B cell (primary cell): ENCODE data around the gene THSD4. TPM values are rescaled to one million over a fixed set of nuclear protein-coding genes. Genes with fewer than 3 reads are reported as not detected.

Source experiments
- ATAC-seq: fragments of 200-7000 bp; cut with Tn5 transposase; one replicate; pipeline ENCODE4 v1.10.0; 2021; ENCODE audit warnings: low read depth, mild to moderate bottlenecking, moderate number of reproducible peaks, moderate library complexity
- CTCF ChIA-PET: fragments of 350-600 bp; sonication (Branson Sonifier 250); formaldehyde crosslinking; loops from one replicate; lab custom pipeline; 2021; ENCODE audit warnings: antibody characterized with exemption, inconsistent platforms; lab: Charles Lee
- POLR2A ChIA-PET: fragments of 350-600 bp; sonication (Branson Sonifier 250); formaldehyde crosslinking; loops from one replicate; lab custom pipeline; 2021; ENCODE audit warnings: antibody characterized with exemption; lab: Charles Lee
- DNase-seq: peaks from one replicate; pipeline ENCODE4 v3.0.0; 2013
- H2AFZ ChIP-seq: 2 replicates; pipeline ENCODE4 v1.6.1; 2012; ENCODE audit warnings: mild to moderate bottlenecking, low read depth, low read length; ENCODE audit not compliant: insufficient read depth, poor library complexity, severe bottlenecking
- H3K27ac ChIP-seq, 2 donors: 1 replicate in 1 of 2; 2 replicates in 1 of 2; pipeline ENCODE4 v1.5.1; 2012 to 2013; ENCODE audit warnings: low read length in 2 of 2, mild to moderate bottlenecking in 2 of 2, moderate library complexity in 1 of 2
- H3K27me3 ChIP-seq, 4 experiments: fragments of 200-600 bp in 1 of 4; sonication (generic) in 1 of 4; replicated peaks in 1 of 4; 1 replicate in 2 of 4; 2 replicates in 2 of 4; pipeline versions ENCODE4 v1.6.1 to v1.7.0; 2013 to 2016; ENCODE audit warnings: low read length in 3 of 4, mild to moderate bottlenecking in 2 of 4, mixed read lengths in 1 of 4, moderate library complexity in 1 of 4; ENCODE audit not compliant: insufficient read depth in 4 of 4, control insufficient read depth in 3 of 4; ENCODE audit errors: control extremely low read depth in 1 of 4
- H3K36me3 ChIP-seq, 2 experiments: replicated peaks in 1 of 2; 1 replicate in 1 of 2; 2 replicates in 1 of 2; pipeline versions ENCODE4 v1.6.1 to v1.7.1; 2013; ENCODE audit warnings: low read length in 1 of 2; ENCODE audit not compliant: insufficient read depth in 2 of 2, control insufficient read depth in 1 of 2; ENCODE audit errors: control extremely low read depth in 1 of 2, extremely low read depth in 1 of 2
- H3K4me1 ChIP-seq, 2 donors: fragments of 200-600 bp in 1 of 2; sonication (generic) in 1 of 2; 1 replicate in 1 of 2; 2 replicates in 1 of 2; pipeline versions ENCODE4 v1.5.1 to v1.6.1; 2013 to 2017; ENCODE audit warnings: low read length in 2 of 2; ENCODE audit not compliant: control insufficient read depth in 2 of 2, insufficient read depth in 2 of 2
- H3K4me2 ChIP-seq: replicated peaks from 2 replicates; pipeline ENCODE3; 2012; ENCODE audit warnings: mild to moderate bottlenecking, low read depth, low read length; ENCODE audit not compliant: poor library complexity, severe bottlenecking
- H3K4me3 ChIP-seq, 5 experiments: fragments of 200-600 bp in 1 of 5; sonication (generic) in 1 of 5; 1 replicate in 3 of 5; 2 replicates in 2 of 5; pipeline versions ENCODE4 v1.5.1 to v1.7.0; 2011 to 2016; ENCODE audit warnings: low read length in 4 of 5, mild to moderate bottlenecking in 4 of 5, low read depth in 2 of 5, control low read depth in 1 of 5, moderate library complexity in 1 of 5; ENCODE audit not compliant: insufficient read depth in 1 of 5; ENCODE audit errors: control extremely low read depth in 1 of 5, extremely low read depth in 1 of 5
- H3K79me2 ChIP-seq: fragments of 200-600 bp; sonication (generic); one replicate; pipeline ENCODE4 v1.6.0; 2016; ENCODE audit warnings: low read length; ENCODE audit not compliant: control insufficient read depth, insufficient read depth
- H3K9ac ChIP-seq: fragments of 200-600 bp; sonication (generic); 2 replicates; pipeline ENCODE4 v1.6.1; 2017; ENCODE audit warnings: mild to moderate bottlenecking, low read length, moderate library complexity
- H3K9me3 ChIP-seq, 3 donors: one replicate each; pipeline versions ENCODE4 v1.6.1 to v1.7.1; 2013; ENCODE audit warnings: low read length in 2 of 3; ENCODE audit not compliant: control insufficient read depth in 2 of 3, insufficient read depth in 1 of 3; ENCODE audit errors: control extremely low read depth in 1 of 3
- H4K20me1 ChIP-seq: 2 replicates; pipeline ENCODE4 v1.6.0; 2012; ENCODE audit warnings: mild to moderate bottlenecking, low read length; ENCODE audit not compliant: insufficient read depth, control insufficient read depth, poor library complexity, severe bottlenecking
- H3K27ac Mint-ChIP-seq: one replicate; pipeline ENCODE4 v1.8.0; 2021; ENCODE audit warnings: mixed read lengths
- H3K27me3 Mint-ChIP-seq: one replicate; pipeline ENCODE4 v1.8.0; 2021; ENCODE audit warnings: mixed read lengths
- H3K4me1 Mint-ChIP-seq: one replicate; pipeline ENCODE4 v1.8.0; 2021; ENCODE audit warnings: mixed read lengths
- H3K4me3 Mint-ChIP-seq: one replicate; pipeline ENCODE4 v1.8.0; 2021; ENCODE audit warnings: mixed read lengths
- H3K9me3 Mint-ChIP-seq: one replicate; pipeline ENCODE4 v1.8.0; 2022; ENCODE audit warnings: mixed read lengths; ENCODE audit not compliant: insufficient read depth
- EZH2 ChIP-seq: IDR thresholded peaks from 2 replicates; pipeline ENCODE4 v1.6.1; 2012; ENCODE audit warnings: borderline replicate concordance, low read depth, mild to moderate bottlenecking, moderate library complexity, low read length; ENCODE audit not compliant: insufficient read depth, poor library complexity, severe bottlenecking
- WGBS: methylation state at CpG from one replicate; pipeline ENCODE4 v1.1.5; 2013; ENCODE audit warnings: missing lambda C conversion rate; ENCODE audit not compliant: insufficient coverage; 5-methylcytosine and 5-hydroxymethylcytosine counted together
- intact Hi-C: fragments of 100-400 bp; cut with micrococcal nuclease; formaldehyde crosslinking; loops from one replicate; pipeline ENCODE4 v1.10.0; 2022
- polyA plus RNA-seq: library from polyadenylated mRNA; depleted of rRNA; stranded (reverse); fragments of >200 nt; gene quantifications from 2 replicates; pipeline ENCODE4 v1.2.3, GENCODE V29; 2012
- total RNA-seq, 2 donors: library from RNA; stranded (reverse); fragments of 120-200 nt in 1 of 2; gene quantifications; 1 replicate in 1 of 2; 2 replicates in 1 of 2; pipeline versions ENCODE4 v1.2.3 to v1.2.4, GENCODE V29; 2013 to 2022
- TF ChIP-seq, protein P1 (sequence below): fragments of 200-600 bp; IDR thresholded peaks from one replicate; pipeline ENCODE4 v1.8.0; 2022; ENCODE audit warnings: antibody characterized with exemption, mild to moderate bottlenecking

Gene THSD4
- total and polyA plus RNA-seq, 2 donors (not counting 1 experiment from before 2014, with no cell fraction given) = not detected

- no peak for DNase-seq
These were observed 483.5 kb downstream of the THSD4 start for GRCh38 chr15:71598741-71599140.

DNA sequence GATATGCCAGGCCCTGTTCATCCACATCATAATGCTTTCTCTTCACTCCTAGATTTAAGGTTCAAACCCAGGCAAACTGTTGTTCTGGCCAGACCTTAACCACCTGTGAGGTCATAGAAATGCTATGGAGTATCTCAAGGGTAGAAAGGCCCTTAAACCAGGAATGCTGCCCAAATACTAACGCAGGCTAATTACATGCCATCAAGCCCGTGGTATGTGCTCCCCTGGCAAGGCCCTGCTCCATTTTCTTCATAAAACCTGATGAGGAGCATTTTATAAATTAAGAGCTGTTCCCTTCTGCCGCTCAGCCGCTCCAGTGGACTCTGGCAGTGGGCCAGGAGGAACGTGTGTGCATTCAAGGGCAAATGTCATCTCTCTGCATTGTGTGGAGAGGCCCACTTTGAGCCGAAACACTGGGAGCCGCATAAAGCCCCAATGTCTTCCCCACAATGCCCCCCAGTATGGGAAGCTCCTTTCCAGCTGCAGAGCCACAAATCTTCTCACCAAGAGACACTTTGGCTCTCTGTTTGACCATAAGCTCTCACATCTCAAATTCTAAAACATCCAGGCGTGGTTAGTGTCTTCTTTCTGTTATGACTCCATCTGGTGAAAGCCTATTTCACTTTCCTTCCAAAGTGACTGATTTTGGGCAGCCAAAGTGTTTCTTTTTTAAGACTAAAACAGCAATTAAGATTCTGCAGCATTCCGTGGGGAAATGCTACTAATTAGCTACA, 484.3 kb downstream of the THSD4 start:
- POLR2A ChIA-PET = no interaction called here
- no peaks in the 10 kb centered on the region for H3K4me1 Mint-ChIP-seq
- no peak overlapping the region for H3K9ac ChIP-seq
- H3K9me3 Mint-ChIP-seq = peaks cover 2% of the 10 kb centered on the region
- 85% methylated on average over 8 of the region's 9 CpGs for WGBS
- no peaks in the 10 kb centered on the region for H3K36me3 ChIP-seq
- H2AFZ ChIP-seq = no peak overlapping the region
- peaks cover 0 to 2% (median 0%) of the 10 kb centered on the region in 4 experiments for H3K27me3 ChIP-seq
- no peak overlapping the region for H3K27ac Mint-ChIP-seq
- no peak overlapping the region for H3K27ac ChIP-seq
- no peaks in the 10 kb centered on the region for H3K4me1 ChIP-seq
- H3K27me3 Mint-ChIP-seq = peaks cover 9% of the 10 kb centered on the region
- H3K4me3 ChIP-seq = no peak overlapping the region
- intact Hi-C loops = no loop called here
- no peak overlapping the region for H3K4me2 ChIP-seq
- H4K20me1 ChIP-seq = no peaks in the 10 kb centered on the region
- ATAC-seq (no peak), DNase-seq (no peak)
- no peak for TF ChIP-seq EZH2
- TF ChIP-seq, protein P1, sequence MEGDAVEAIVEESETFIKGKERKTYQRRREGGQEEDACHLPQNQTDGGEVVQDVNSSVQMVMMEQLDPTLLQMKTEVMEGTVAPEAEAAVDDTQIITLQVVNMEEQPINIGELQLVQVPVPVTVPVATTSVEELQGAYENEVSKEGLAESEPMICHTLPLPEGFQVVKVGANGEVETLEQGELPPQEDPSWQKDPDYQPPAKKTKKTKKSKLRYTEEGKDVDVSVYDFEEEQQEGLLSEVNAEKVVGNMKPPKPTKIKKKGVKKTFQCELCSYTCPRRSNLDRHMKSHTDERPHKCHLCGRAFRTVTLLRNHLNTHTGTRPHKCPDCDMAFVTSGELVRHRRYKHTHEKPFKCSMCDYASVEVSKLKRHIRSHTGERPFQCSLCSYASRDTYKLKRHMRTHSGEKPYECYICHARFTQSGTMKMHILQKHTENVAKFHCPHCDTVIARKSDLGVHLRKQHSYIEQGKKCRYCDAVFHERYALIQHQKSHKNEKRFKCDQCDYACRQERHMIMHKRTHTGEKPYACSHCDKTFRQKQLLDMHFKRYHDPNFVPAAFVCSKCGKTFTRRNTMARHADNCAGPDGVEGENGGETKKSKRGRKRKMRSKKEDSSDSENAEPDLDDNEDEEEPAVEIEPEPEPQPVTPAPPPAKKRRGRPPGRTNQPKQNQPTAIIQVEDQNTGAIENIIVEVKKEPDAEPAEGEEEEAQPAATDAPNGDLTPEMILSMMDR = no peak
- CTCF ChIA-PET = no interaction called here
- H3K9me3 ChIP-seq = peaks cover 0 to 7% (median 0%) of the 10 kb centered on the region in 3 donors
- no peaks in the 10 kb centered on the region for H3K79me2 ChIP-seq
- no peak overlapping the region for H3K4me3 Mint-ChIP-seq

More at GRCh38 chr15:71598741-71599140, 483.5 kb downstream of the THSD4 start:
- H2AFZ ChIP-seq = no peak overlapping the region
- H4K20me1 ChIP-seq = no peaks in the 10 kb centered on the region
- H3K4me1 ChIP-seq = no peaks in the 10 kb centered on the region
- Mint-ChIP-seq H3K4me3 (no peak overlapping the region), H3K27ac (no peak overlapping the region), H3K4me1 (no peaks in the 10 kb centered on the region), H3K27me3 (peaks cover 9% of the 10 kb centered on the region), H3K9me3 (no peaks in the 10 kb centered on the region)
- peaks cover 0 to 2% (median 0%) of the 10 kb centered on the region in 4 experiments for H3K27me3 ChIP-seq
- intact Hi-C loops = no loop called here
- H3K79me2 ChIP-seq = no peaks in the 10 kb centered on the region
- 100% methylated on average over 3 of the region's 6 CpGs for WGBS
- peaks cover 0 to 10% (median 0%) of the 10 kb centered on the region in 3 donors for H3K9me3 ChIP-seq
- ChIA-PET POLR2A (no interaction called here), CTCF (no interaction called here)
- H3K36me3 ChIP-seq = no peaks in the 10 kb centered on the region
- H3K9ac ChIP-seq = no peak overlapping the region
- no peak for TF ChIP-seq EZH2
- TF ChIP-seq, protein P1 = no peak
- H3K27ac ChIP-seq = no peak overlapping the region
- no peak overlapping the region for H3K4me3 ChIP-seq
- H3K4me2 ChIP-seq = no peak overlapping the region
- ATAC-seq = no peak
